ENCODE data around the gene HSD17B12.

HSD17B12 gene

DNA sequence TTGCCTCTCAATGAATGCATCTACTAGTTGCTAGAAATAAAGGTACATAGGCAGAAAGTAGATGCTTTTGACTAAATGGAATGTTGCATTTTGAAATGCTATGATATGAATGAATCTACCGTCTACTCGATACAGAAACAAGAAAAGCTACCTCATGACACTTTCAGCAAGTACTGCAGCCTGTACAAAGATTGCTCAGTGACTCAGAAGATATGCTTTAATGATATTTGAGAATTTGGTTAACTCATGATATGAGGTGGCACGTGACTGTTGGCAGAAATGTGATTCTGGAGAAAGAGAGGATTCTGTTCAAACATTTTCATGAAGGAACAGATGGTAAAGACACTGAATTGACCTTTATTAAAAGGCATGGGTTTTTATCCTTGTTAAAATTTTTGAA, 76.0 kb downstream of the HSD17B12 start:
- no peak overlapping the region for H4K8ac ChIP-seq (ENCODE audit: low read length)
- H3K18ac ChIP-seq (ENCODE audit: low read depth in 1 of 2, low read length in 2 of 2), result no peak overlapping the region
- no peak overlapping the region for H3K4me2 ChIP-seq (ENCODE audit: low read length, poor library complexity, severe bottlenecking)
- peaks cover 6% of the 10 kb centered on the region for H3K79me1 ChIP-seq (replicated peaks; ENCODE audit: low read length, poor library complexity, severe bottlenecking)
- no peak overlapping the region for H3K23ac ChIP-seq (ENCODE audit: low read length in 2 of 2)
- H3K4me3 ChIP-seq (ENCODE audit: insufficient read depth in 1 of 2, low read depth in 1 of 2, low read length in 2 of 2), result no peak overlapping the region
- no peak overlapping the region for H4K91ac ChIP-seq (ENCODE audit: low read length)
- H2AFZ ChIP-seq (ENCODE audit: low read depth, low read length), result no peak overlapping the region
- DNase-seq, result no peak
- 87% methylated on average over 1 of the region's 3 CpGs for WGBS
- no peak overlapping the region for H3K4ac ChIP-seq (ENCODE audit: low read depth in 1 of 2, low read length in 2 of 2)
- no peak overlapping the region for H2BK120ac ChIP-seq (ENCODE audit: low read depth, low read length)
- H3K9ac ChIP-seq (ENCODE audit: low read length), result no peak overlapping the region
- no peak overlapping the region for H2BK5ac ChIP-seq (ENCODE audit: low read depth, low read length, poor library complexity, severe bottlenecking)
- no peak overlapping the region for H2BK12ac ChIP-seq (ENCODE audit: low read length in 2 of 2)
- H3K36me3 ChIP-seq (ENCODE audit: control insufficient read depth in 1 of 2, insufficient read depth in 2 of 2, low read depth in 1 of 2, low read length in 2 of 2), result peaks cover 0 to 52% of the 10 kb centered on the region in 2 experiments
- H3K27ac ChIP-seq (ENCODE audit: low read length, poor library complexity, severe bottlenecking), result no peak overlapping the region
- no peaks in the 10 kb centered on the region for H3K27me3 ChIP-seq (ENCODE audit: control insufficient read depth in 1 of 2, insufficient read depth in 1 of 2, low read length in 2 of 2)
- H2BK15ac ChIP-seq (ENCODE audit: low read depth, poor library complexity, severe bottlenecking), result no peak overlapping the region
- H3K4me1 ChIP-seq (ENCODE audit: control insufficient read depth, insufficient read depth, low read depth, low read length), result no peaks in the 10 kb centered on the region
- H2AK5ac ChIP-seq (ENCODE audit: low read length, severe bottlenecking), result no peak overlapping the region
- no peaks in the 10 kb centered on the region for H3K9me3 ChIP-seq (ENCODE audit: control insufficient read depth, low read length)
- no peak overlapping the region for H3K14ac ChIP-seq (ENCODE audit: low read length in 2 of 2)

DNA sequence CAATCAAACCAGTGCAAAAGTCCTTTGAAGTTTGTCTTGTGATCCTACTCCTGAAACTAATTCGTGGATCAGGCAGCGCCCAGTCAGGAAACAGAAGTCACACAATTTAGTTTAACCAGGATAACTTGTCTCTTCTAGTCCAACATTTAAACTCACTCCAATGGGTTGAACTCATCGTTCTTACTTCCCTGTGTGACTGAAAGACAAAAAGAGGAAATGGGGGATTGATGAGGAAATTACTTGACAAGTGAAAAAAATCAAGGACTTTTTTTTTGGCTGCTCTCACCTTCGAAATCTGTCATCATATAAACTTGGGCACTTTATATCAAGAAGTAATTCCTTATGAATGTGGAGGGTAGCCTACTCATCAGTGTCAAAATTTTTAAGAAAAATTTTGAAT, 78.4 kb downstream of the HSD17B12 start:
- Histone ChIP-seq H2BK120ac (ENCODE audit: low read depth, low read length) (no peak overlapping the region), H3K18ac (ENCODE audit: low read depth in 1 of 2, low read length in 2 of 2) (no peak overlapping the region), H2BK15ac (ENCODE audit: low read depth, poor library complexity, severe bottlenecking) (no peak overlapping the region), H3K4me2 (ENCODE audit: low read length, poor library complexity, severe bottlenecking) (no peak overlapping the region), H2AK5ac (ENCODE audit: low read length, severe bottlenecking) (no peak overlapping the region), H3K9me3 (ENCODE audit: control insufficient read depth, low read length) (peaks cover 5% of the 10 kb centered on the region), H3K4me3 (ENCODE audit: insufficient read depth in 1 of 2, low read depth in 1 of 2, low read length in 2 of 2) (no peak overlapping the region), H2BK12ac (ENCODE audit: low read length in 2 of 2) (no peak overlapping the region), H3K27me3 (ENCODE audit: control insufficient read depth in 1 of 2, insufficient read depth in 1 of 2, low read length in 2 of 2) (no peaks in the 10 kb centered on the region), H3K4me1 (ENCODE audit: control insufficient read depth, insufficient read depth, low read depth, low read length) (no peaks in the 10 kb centered on the region), H3K14ac (ENCODE audit: low read length in 2 of 2) (no peak overlapping the region), H3K36me3 (ENCODE audit: control insufficient read depth in 1 of 2, insufficient read depth in 2 of 2, low read depth in 1 of 2, low read length in 2 of 2) (peaks cover 0 to 53% of the 10 kb centered on the region in 2 experiments), H3K27ac (ENCODE audit: low read length, poor library complexity, severe bottlenecking) (no peak overlapping the region), H4K8ac (ENCODE audit: low read length) (no peak overlapping the region), H3K23ac (ENCODE audit: low read length in 2 of 2) (no peak overlapping the region), H3K9ac (ENCODE audit: low read length) (no peak overlapping the region), H4K91ac (ENCODE audit: low read length) (no peak overlapping the region), H2BK5ac (ENCODE audit: low read depth, low read length, poor library complexity, severe bottlenecking) (no peak overlapping the region), H3K79me1 (replicated peaks; ENCODE audit: low read length, poor library complexity, severe bottlenecking) (peaks cover 6% of the 10 kb centered on the region), H3K4ac (ENCODE audit: low read depth in 1 of 2, low read length in 2 of 2) (no peak overlapping the region), H2AFZ (ENCODE audit: low read depth, low read length) (no peak overlapping the region)
- WGBS, result 94% methylated on average over 2 of the region's 4 CpGs
- DNase-seq, result no peak

DNA sequence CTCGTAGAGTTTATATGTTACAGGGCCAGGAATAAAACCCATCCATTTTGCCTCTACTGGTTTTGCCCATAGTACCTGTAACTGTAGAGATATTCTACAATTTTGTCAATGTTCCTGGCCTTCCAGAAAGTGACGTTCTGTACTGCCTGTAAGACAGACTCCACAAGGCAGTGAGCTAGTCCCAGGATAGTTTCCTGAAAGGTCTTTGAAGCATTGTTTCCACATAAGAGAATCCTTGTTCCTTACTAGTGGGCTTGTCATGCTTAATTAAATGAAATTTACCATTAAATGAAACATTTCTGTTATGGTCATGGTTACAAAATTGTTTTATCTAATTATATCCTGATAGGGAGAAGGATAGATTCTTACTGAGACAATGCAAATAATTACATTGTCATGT, 80.4 kb downstream of the HSD17B12 start:
- Histone ChIP-seq H2BK12ac (ENCODE audit: low read length in 2 of 2) (no peak overlapping the region), H3K4ac (ENCODE audit: low read depth in 1 of 2, low read length in 2 of 2) (no peak overlapping the region), H2AK5ac (ENCODE audit: low read length, severe bottlenecking) (no peak overlapping the region), H3K79me1 (replicated peaks; ENCODE audit: low read length, poor library complexity, severe bottlenecking) (peaks cover 6% of the 10 kb centered on the region), H3K9ac (ENCODE audit: low read length) (no peak overlapping the region), H4K8ac (ENCODE audit: low read length) (no peak overlapping the region), H2AFZ (ENCODE audit: low read depth, low read length) (no peak overlapping the region), H3K36me3 (ENCODE audit: control insufficient read depth in 1 of 2, insufficient read depth in 2 of 2, low read depth in 1 of 2, low read length in 2 of 2) (peaks cover 0 to 37% of the 10 kb centered on the region in 2 experiments), H2BK5ac (ENCODE audit: low read depth, low read length, poor library complexity, severe bottlenecking) (no peak overlapping the region), H2BK15ac (ENCODE audit: low read depth, poor library complexity, severe bottlenecking) (no peak overlapping the region), H3K4me2 (ENCODE audit: low read length, poor library complexity, severe bottlenecking) (no peak overlapping the region), H3K18ac (ENCODE audit: low read depth in 1 of 2, low read length in 2 of 2) (no peak overlapping the region), H3K4me1 (ENCODE audit: control insufficient read depth, insufficient read depth, low read depth, low read length) (no peaks in the 10 kb centered on the region), H3K4me3 (ENCODE audit: insufficient read depth in 1 of 2, low read depth in 1 of 2, low read length in 2 of 2) (no peak overlapping the region), H4K91ac (ENCODE audit: low read length) (no peak overlapping the region), H3K23ac (ENCODE audit: low read length in 2 of 2) (no peak overlapping the region), H3K9me3 (ENCODE audit: control insufficient read depth, low read length) (peaks cover 21% of the 10 kb centered on the region), H3K14ac (ENCODE audit: low read length in 2 of 2) (no peak overlapping the region), H3K27ac (ENCODE audit: low read length, poor library complexity, severe bottlenecking) (no peak overlapping the region), H3K27me3 (ENCODE audit: control insufficient read depth in 1 of 2, insufficient read depth in 1 of 2, low read length in 2 of 2) (no peaks in the 10 kb centered on the region), H2BK120ac (ENCODE audit: low read depth, low read length) (no peak overlapping the region)
- no peak for DNase-seq
- 90% methylated on average over 2 of the region's 2 CpGs for WGBS

DNA sequence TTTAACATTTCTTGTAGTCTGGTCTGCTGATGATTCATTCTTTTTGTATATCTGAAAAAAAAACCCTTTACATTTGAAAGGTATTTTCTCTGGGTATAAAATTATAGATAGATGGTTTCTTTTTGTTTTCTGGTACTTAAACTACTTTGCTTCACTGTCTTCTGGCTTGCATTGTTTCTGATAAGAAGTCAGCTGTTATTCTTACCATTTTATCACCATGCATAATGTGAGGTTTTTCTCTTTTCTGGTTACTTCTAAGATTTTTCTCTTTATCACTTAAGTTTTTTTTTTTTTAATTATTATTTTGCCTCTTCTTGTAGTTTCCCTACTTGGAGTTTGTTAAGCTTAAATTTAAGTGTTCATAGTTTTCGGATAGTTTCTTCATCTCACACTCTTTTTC, 84.7 kb downstream of the HSD17B12 start:
- Histone ChIP-seq H3K4me3 (ENCODE audit: insufficient read depth in 1 of 2, low read depth in 1 of 2, low read length in 2 of 2) (no peak overlapping the region), H2AFZ (ENCODE audit: low read depth, low read length) (no peak overlapping the region), H2BK15ac (ENCODE audit: low read depth, poor library complexity, severe bottlenecking) (no peak overlapping the region), H4K91ac (ENCODE audit: low read length) (no peak overlapping the region), H3K9ac (ENCODE audit: low read length) (no peak overlapping the region), H3K14ac (ENCODE audit: low read length in 2 of 2) (no peak overlapping the region), H3K27me3 (ENCODE audit: control insufficient read depth in 1 of 2, insufficient read depth in 1 of 2, low read length in 2 of 2) (no peaks in the 10 kb centered on the region), H3K36me3 (ENCODE audit: control insufficient read depth in 1 of 2, insufficient read depth in 2 of 2, low read depth in 1 of 2, low read length in 2 of 2) (peaks cover 4 to 44% of the 10 kb centered on the region in 2 experiments), H3K79me1 (replicated peaks; ENCODE audit: low read length, poor library complexity, severe bottlenecking) (peaks cover 10% of the 10 kb centered on the region), H3K9me3 (ENCODE audit: control insufficient read depth, low read length) (peaks cover 28% of the 10 kb centered on the region), H2BK5ac (ENCODE audit: low read depth, low read length, poor library complexity, severe bottlenecking) (no peak overlapping the region), H3K27ac (ENCODE audit: low read length, poor library complexity, severe bottlenecking) (no peak overlapping the region), H4K8ac (ENCODE audit: low read length) (no peak overlapping the region), H3K18ac (ENCODE audit: low read depth in 1 of 2, low read length in 2 of 2) (no peak overlapping the region), H3K4me2 (ENCODE audit: low read length, poor library complexity, severe bottlenecking) (no peak overlapping the region), H2BK12ac (ENCODE audit: low read length in 2 of 2) (no peak overlapping the region), H3K4me1 (ENCODE audit: control insufficient read depth, insufficient read depth, low read depth, low read length) (no peaks in the 10 kb centered on the region), H2AK5ac (ENCODE audit: low read length, severe bottlenecking) (no peak overlapping the region), H3K23ac (ENCODE audit: low read length in 2 of 2) (no peak overlapping the region), H3K4ac (ENCODE audit: low read depth in 1 of 2, low read length in 2 of 2) (no peak overlapping the region), H2BK120ac (ENCODE audit: low read depth, low read length) (no peak overlapping the region)
- no peak for DNase-seq
- WGBS, result 83% methylated on average over 1 of the region's 1 CpG

All from mesenchymal stem cell (in vitro differentiated cells and primary cell).